Transverse colon (tissue), 3 donors: Measurements from ENCODE around the gene ARHGEF16.

Experiments used
- EP300 ChIP-seq: sonication (generic); formaldehyde crosslinking; IDR thresholded peaks from one replicate; pipeline ENCODE4 v1.6.1; 2017; ENCODE audit warnings: antibody characterized with exemption, low read depth
- TF ChIP-seq, protein P1 (sequence below), 5 experiments: fragments of 200-600 bp in 3 of 5; fragments of 450-650 bp in 2 of 5; sonication (generic) in 3 of 5; IDR thresholded peaks; 1 replicate in 2 of 5; 2 replicates in 3 of 5; pipeline ENCODE4 v1.5.1; 2016 to 2017; ENCODE audit warnings: antibody characterized with exemption in 5 of 5, inconsistent platforms in 3 of 5, mild to moderate bottlenecking in 2 of 5, moderate library complexity in 1 of 5

DNA sequence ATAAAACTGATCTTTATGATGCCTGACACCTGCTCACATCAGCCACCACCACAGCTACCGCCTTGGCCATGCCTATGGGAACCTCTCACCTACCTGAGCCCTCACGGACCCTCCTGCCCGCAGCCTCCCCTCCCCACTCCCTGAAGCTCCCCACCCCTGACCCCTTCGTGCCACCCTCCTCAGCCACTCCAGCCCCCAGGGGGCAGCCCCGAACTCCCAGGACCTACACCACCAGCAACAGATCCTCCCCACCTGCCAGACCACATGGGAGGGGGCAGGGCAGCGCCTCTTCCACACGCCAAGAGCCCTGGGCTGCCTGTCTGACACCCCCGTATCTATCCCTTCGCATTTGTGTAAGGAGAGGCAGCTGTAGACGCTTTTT lies 14.2 kb upstream of the ARHGEF16 start:
- TF ChIP-seq EP300 = no peak
- TF ChIP-seq, protein P1, sequence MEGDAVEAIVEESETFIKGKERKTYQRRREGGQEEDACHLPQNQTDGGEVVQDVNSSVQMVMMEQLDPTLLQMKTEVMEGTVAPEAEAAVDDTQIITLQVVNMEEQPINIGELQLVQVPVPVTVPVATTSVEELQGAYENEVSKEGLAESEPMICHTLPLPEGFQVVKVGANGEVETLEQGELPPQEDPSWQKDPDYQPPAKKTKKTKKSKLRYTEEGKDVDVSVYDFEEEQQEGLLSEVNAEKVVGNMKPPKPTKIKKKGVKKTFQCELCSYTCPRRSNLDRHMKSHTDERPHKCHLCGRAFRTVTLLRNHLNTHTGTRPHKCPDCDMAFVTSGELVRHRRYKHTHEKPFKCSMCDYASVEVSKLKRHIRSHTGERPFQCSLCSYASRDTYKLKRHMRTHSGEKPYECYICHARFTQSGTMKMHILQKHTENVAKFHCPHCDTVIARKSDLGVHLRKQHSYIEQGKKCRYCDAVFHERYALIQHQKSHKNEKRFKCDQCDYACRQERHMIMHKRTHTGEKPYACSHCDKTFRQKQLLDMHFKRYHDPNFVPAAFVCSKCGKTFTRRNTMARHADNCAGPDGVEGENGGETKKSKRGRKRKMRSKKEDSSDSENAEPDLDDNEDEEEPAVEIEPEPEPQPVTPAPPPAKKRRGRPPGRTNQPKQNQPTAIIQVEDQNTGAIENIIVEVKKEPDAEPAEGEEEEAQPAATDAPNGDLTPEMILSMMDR (IDR thresholded peaks at IDR 0.05) = no peak
